NCI-H1694 (cell line): ENCODE measurements around the gene SLC35B2.

Experiments used
- DNase-seq: peaks from one replicate; lab custom pipeline; 2025; lab: John Stamatoyannopoulos, UW

The SLC35B2 gene

DNA sequence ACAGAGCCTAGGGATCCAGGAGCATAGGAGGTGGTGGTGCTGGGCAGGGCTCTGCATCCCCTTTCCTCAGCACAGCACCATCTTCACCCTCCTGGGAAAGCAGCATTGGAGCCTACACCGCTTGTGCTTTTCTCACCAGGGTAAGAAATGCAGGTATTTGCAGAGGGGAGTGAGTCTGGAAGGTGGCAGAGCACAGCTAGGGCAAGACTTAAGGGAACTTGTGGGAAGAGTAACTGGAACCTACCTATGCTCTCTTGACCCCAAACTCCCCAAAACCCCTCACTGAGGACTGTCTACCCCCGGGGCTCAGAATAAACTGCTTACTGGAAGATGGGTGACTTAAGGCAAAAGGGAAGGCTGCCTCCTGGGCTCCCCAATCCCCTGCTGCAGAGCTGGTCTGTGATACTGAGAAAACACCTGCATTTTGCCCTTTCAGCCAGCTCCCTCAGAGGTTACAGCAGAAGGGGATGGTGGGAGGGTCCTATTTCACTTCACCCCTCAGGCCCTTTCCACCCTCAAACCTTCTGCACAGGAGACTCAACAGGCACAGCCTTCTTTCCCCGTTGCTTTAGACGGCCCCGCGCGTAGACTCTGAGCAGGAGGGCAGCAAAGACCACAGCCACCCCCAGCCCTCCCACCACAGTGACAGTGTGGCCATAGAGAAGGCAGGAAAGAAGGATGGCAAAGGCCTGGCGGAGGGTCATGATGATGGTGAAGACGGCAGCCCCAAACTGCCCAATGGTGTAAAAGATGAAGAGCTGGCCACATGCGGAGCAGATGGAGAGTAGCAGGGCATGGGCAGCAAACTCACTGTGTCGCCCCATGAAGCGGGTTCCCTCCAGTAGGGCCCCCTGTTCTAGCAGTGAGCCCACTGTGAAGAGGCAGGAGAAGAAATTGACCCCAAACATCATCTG, 2.9 kb downstream of the SLC35B2 start:
- DNase-seq: no peak

GRCh38 chr6:44253307-44254101, 3.8 kb downstream of the SLC35B2 start:
- peak; percentile 35 for DNase-seq

GRCh38 chr6:44251576-44252524, 5.5 kb downstream of the SLC35B2 start:
- DNase-seq: no peak

GRCh38 chr6:44250718-44251123, 6.6 kb downstream of the SLC35B2 start:
- DNase-seq: no peak

DNA sequence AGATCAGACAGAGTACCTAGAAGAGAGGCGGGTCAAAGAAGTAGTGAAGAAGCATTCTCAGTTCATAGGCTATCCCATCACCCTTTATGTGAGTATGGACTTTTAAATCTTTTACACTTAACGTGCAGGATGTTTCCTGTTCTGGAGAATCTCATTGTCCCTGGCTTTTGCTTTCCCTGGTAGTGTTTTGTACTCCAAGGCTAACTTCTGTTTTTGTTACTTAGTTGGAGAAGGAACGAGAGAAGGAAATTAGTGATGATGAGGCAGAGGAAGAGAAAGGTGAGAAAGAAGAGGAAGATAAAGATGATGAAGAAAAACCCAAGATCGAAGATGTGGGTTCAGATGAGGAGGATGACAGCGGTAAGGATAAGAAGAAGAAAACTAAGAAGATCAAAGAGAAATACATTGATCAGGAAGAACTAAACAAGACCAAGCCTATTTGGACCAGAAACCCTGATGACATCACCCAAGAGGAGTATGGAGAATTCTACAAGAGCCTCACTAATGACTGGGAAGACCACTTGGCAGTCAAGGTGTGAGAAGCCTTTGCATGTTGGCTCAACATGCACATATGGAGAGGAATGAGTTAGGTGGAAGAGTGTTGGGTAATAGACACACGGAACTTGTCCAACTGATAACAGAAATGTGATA, 7.1 kb downstream of the SLC35B2 start:
- no peak for DNase-seq

GRCh38 chr6:44249082-44249748, 8.1 kb downstream of the SLC35B2 start:
- DNase-seq: no peak

DNA sequence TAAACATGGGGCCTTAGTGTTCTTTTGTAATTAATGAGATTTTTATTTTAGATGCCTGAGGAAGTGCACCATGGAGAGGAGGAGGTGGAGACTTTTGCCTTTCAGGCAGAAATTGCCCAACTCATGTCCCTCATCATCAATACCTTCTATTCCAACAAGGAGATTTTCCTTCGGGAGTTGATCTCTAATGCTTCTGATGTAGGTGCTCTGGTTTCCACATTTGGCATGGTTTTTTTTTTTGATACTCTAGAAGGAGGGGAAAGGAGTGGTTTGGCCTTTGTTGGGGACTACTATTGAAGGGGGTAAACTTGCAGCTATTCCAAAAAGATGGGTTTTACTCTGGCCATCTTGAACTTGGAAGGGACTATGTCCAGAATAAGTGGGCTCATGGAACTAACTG, 8.7 kb downstream of the SLC35B2 start:
- DNase-seq: no peak

DNA sequence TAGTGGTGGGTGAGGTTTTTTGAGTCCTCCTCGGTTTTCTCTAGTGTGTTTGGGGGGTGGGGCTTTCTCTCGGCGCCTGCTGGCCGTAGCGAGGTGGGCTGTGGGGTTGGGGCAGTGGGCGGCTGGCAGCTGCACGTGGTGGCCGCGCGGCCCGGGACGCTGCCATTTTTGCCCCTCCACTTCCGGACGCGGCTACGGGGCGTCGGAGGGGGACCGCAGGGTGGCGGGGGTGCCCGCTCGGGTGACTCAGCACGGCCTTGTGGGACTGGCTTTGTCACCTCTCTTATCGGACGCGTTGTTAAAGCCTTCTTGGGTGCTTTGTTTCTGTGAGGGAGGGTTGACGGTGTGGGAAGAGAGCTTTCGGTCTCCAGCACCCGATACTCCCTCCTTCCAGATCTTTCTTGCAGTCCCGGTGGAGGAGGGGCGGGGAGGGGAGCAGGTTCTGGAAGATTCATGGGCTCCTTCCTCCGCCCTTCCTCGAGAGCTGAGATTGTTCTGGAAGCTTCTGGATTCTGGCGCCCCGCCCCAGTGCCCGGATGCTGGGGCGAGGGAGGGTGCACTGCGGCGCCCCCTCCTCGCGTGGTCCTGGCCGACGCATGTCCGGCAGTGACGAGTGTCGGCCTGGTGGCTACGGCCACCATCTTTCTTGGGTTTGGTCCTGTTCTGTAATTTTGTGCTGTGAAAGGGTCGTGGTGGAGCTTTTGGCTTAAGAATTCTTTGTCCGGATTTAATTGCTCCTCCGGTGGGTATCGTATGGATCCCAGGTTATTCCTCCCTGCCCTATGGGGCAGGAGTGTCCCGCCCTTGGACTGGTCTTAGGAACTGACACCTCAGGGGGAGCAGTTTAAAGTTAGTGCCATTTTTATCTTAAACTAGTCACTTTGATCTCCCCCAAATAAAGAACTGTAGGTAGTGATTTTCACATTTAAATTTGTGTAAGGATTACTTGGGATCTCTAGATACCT, 9.7 kb downstream of the SLC35B2 start:
- DNase-seq: no peak

GRCh38 chr6:44246663-44247337, 10.5 kb downstream of the SLC35B2 start, which contains the start of gene HSP90AB1:
Gene HSP90AB1, plus strand, starts transcription at chr6:44247101. Its CDS starts 1,529 bp downstream, at chr6:44248630.
- peak; percentile 94 for DNase-seq

- no peak for DNase-seq
Measured at GRCh38 chr6:44245912-44246662, 11.2 kb downstream of the SLC35B2 start.

DNA sequence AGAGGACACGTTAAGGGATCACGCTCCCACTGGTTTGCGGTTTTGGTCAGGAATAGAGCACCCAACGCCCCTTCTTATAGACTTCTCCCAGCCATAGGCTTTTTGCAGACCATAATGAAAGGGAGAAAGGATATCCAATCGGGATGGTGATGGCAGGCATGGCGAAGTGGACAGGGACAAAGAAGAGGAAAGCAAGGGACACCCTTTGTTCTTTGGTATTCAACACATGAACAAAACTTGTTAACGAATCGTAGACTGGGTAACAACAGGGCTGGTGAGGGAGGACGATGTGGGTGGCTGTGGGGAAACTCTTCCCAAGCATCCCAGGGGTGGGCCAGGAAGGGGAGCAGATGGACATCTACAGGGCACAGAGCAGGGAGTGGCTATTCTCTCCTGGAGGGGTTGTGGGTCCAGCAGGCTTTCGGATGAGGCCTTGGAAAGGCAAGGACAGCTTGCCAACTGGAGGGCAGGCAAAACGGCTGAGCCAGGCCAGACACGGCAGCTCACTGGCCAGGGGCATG, 11.9 kb downstream of the SLC35B2 start:
- DNase-seq: no peak

- DNase-seq: no peak
Measured at GRCh38 chr6:44243345-44243744, 14.0 kb downstream of the SLC35B2 start.

GRCh38 chr6:44238687-44239350, 18.5 kb downstream of the SLC35B2 start:
- no peak for DNase-seq

GRCh38 chr6:44237813-44238433, 19.4 kb downstream of the SLC35B2 start:
- DNase-seq: peak; percentile 18

- peak; percentile 49 for DNase-seq
Measured at GRCh38 chr6:44237021-44237812, 20.1 kb downstream of the SLC35B2 start.

DNA sequence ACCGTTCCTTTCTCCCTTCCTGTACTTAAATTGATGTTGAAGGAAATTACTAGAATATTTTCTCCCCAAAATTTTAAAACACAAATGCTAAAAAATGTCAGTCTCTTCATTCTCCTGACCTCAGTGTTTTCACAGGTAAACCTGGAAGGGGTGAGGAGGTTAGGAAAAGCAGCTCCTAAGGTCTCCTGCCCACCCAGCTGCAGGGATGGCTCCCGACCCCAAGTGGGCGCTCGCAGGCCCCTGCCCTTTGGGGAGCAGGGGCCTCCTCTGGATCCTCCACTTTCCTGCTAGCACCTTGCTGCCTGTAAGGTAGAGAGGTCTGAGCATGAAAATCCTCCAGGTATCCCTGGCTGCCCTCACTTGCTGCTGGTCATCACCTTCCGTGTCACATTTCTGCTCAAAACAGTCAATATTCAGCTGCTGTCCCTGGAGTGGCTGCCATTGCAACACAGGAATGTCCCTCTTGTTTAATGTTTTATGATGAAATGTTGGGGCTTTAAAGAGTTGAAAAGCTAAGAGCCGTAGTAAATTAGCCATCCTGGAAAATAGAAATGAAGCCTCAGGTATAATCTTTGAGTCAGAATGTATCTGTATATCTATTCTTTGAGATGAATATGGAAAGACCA, 21.3 kb downstream of the SLC35B2 start:
- no peak for DNase-seq
